GM23338 (cell line): ENCODE measurements around the gene KIF3B. TPM values are rescaled to one million over a fixed set of nuclear protein-coding genes. Genes with fewer than 3 reads are reported as not detected.

Source experiments
- ATAC-seq: fragments of 200-7000 bp; cut with Tn5 transposase; 3 replicates; pipeline ENCODE4 v1.9.1; 2020
- DNase-seq: peaks from one replicate; pipeline ENCODE4 v3.0.0-alpha.2; 2015; ENCODE audit warnings: low spot score
- H2AFZ ChIP-seq: fragments of 200-600 bp; sonication (generic); 2 replicates; pipeline ENCODE4 v1.8.0; 2016; ENCODE audit warnings: antibody characterized with exemption, mild to moderate bottlenecking, moderate library complexity
- H3F3A ChIP-seq: fragments of 200-600 bp; sonication (generic); replicated peaks from 2 replicates; pipeline ENCODE4 v1.8.0; 2017; ENCODE audit warnings: antibody characterized with exemption, mixed run types, low read depth
- H3K27ac ChIP-seq: fragments of 200-600 bp; sonication (generic); 2 replicates; pipeline ENCODE4 v1.6.1; 2016; ENCODE audit warnings: low read depth
- H3K27me3 ChIP-seq: fragments of 200-600 bp; sonication (generic); 2 replicates; pipeline ENCODE4 v1.8.0; 2016; ENCODE audit warnings: mild to moderate bottlenecking, mixed run types, moderate library complexity; ENCODE audit not compliant: insufficient read depth
- H3K36me3 ChIP-seq: fragments of 200-600 bp; sonication (generic); 2 replicates; pipeline ENCODE4 v1.8.0; 2016; ENCODE audit warnings: mild to moderate bottlenecking; ENCODE audit not compliant: insufficient read depth
- H3K4me1 ChIP-seq: fragments of 200-600 bp; sonication (generic); 2 replicates; pipeline ENCODE4 v1.8.0; 2016; ENCODE audit warnings: mild to moderate bottlenecking, moderate library complexity; ENCODE audit not compliant: insufficient read depth
- H3K4me2 ChIP-seq: fragments of 200-600 bp; sonication (generic); 2 replicates; pipeline ENCODE4 v1.7.1; 2017; ENCODE audit warnings: mixed run types
- H3K4me3 ChIP-seq: fragments of 200-600 bp; sonication (generic); 2 replicates; pipeline ENCODE4 v1.6.1; 2016; ENCODE audit warnings: mixed run types
- H3K79me2 ChIP-seq: fragments of 200-600 bp; sonication (generic); replicated peaks from 2 replicates; pipeline ENCODE4 v1.8.0; 2017; ENCODE audit warnings: mild to moderate bottlenecking; ENCODE audit not compliant: insufficient read depth
- H3K9me2 ChIP-seq: fragments of 200-600 bp; sonication (generic); 2 replicates; pipeline ENCODE4 v1.8.0; 2017; ENCODE audit not compliant: insufficient read depth
- H4K20me1 ChIP-seq: fragments of 200-600 bp; sonication (generic); replicated peaks from 2 replicates; pipeline ENCODE4 v1.8.0; 2017; ENCODE audit warnings: mild to moderate bottlenecking; ENCODE audit not compliant: insufficient read depth
- H3K27ac Mint-ChIP-seq: 2 replicates; pipeline ENCODE4 v1.8.0; 2020; ENCODE audit warnings: inconsistent platforms, mild to moderate bottlenecking, moderate library complexity, mixed read lengths
- H3K27me3 Mint-ChIP-seq: 3 replicates; pipeline ENCODE4 v1.8.0; 2022; ENCODE audit warnings: low read depth, mild to moderate bottlenecking, moderate library complexity, mixed read lengths, inconsistent platforms; ENCODE audit not compliant: insufficient read depth, poor library complexity
- H3K36me3 Mint-ChIP-seq: 3 replicates; pipeline ENCODE4 v1.8.0; 2021; ENCODE audit warnings: low read depth, mild to moderate bottlenecking, inconsistent platforms, moderate library complexity, mixed read lengths
- H3K4me1 Mint-ChIP-seq: 3 replicates; pipeline ENCODE4 v1.8.0; 2020; ENCODE audit warnings: mild to moderate bottlenecking, inconsistent platforms, mixed read lengths
- H3K4me3 Mint-ChIP-seq: 3 replicates; pipeline ENCODE4 v1.8.0; 2021; ENCODE audit warnings: moderate library complexity, mild to moderate bottlenecking, inconsistent platforms, mixed read lengths
- H3K9me3 Mint-ChIP-seq: 3 replicates; pipeline ENCODE4 v1.8.0; 2020; ENCODE audit warnings: moderate library complexity, mild to moderate bottlenecking, inconsistent platforms, mixed read lengths
- CTCF ChIP-seq, 2 experiments: fragments of 200-600 bp in 1 of 2; sonication (generic) in 1 of 2; conservative IDR thresholded peaks; 2 replicates each; pipeline versions ENCODE4 v1.5.1 to v1.6.1; 2016 to 2017; ENCODE audit warnings: antibody characterized with exemption in 2 of 2, low read depth in 2 of 2, mild to moderate bottlenecking in 2 of 2, moderate library complexity in 1 of 2
- ETS1 ChIP-seq: IDR thresholded peaks from 2 replicates; pipeline ENCODE4 v1.6.1; 2016; ENCODE audit warnings: antibody characterized with exemption
- EZH2 ChIP-seq: fragments of 200-600 bp; sonication (generic); IDR thresholded peaks from one replicate; pipeline ENCODE4 v1.8.0; 2017; ENCODE audit warnings: antibody characterized with exemption, mild to moderate bottlenecking, low read depth; ENCODE audit not compliant: unreplicated experiment
- EZH2phosphoT487 ChIP-seq: fragments of 200-600 bp; sonication (generic); IDR thresholded peaks from one replicate; pipeline ENCODE4 v1.8.1; 2018; ENCODE audit warnings: antibody characterized with exemption; ENCODE audit not compliant: unreplicated experiment
- JUNB ChIP-seq: IDR thresholded peaks from one replicate; pipeline ENCODE4 v1.6.1; 2016; ENCODE audit warnings: antibody characterized with exemption; ENCODE audit not compliant: unreplicated experiment
- NANOG ChIP-seq: IDR thresholded peaks from 2 replicates; pipeline ENCODE4 v1.6.1; 2016; ENCODE audit warnings: antibody characterized with exemption, borderline replicate concordance
- POLR2AphosphoS5 ChIP-seq: IDR thresholded peaks from 2 replicates; pipeline ENCODE4 v1.6.1; 2016; ENCODE audit warnings: antibody characterized with exemption, low read depth
- REST ChIP-seq: IDR thresholded peaks from one replicate; pipeline ENCODE4 v1.6.1; 2018; ENCODE audit warnings: antibody characterized with exemption; ENCODE audit not compliant: unreplicated experiment
- STAT1 ChIP-seq: IDR thresholded peaks from one replicate; pipeline ENCODE4 v1.6.1; 2016; ENCODE audit warnings: antibody characterized with exemption; ENCODE audit not compliant: unreplicated experiment
- ZNF331 ChIP-seq: fragments of 250-450 bp; sonication (Bioruptor Pico); IDR thresholded peaks from 2 replicates; pipeline ENCODE4 v1.5.0; 2020; ENCODE audit warnings: low read depth, mild to moderate bottlenecking, moderate library complexity
- polyA plus RNA-seq: library from polyadenylated mRNA; unstranded; fragments of >200 nt; fragmentation: Nextera tagmentation; extraction: Ambion mirVana; gene quantifications from 2 replicates; pipeline ENCODE4 v1.2.1, GENCODE V29; 2016
- total RNA-seq: library from RNA; depleted of rRNA; stranded (reverse); fragments of >200 nt; shearing (Covaris generic); gene quantifications from 2 replicates; pipeline ENCODE4 v1.2.3, GENCODE V29; 2014

The KIF3B gene
- total and polyA plus RNA-seq, 2 experiments from 2014 or later = 6.1 to 22.8 TPM

- TF ChIP-seq REST (no peak), ETS1 (no peak)
Observed at GRCh38 chr20:32364554-32365208, 87.2 kb downstream of the KIF3B start (continued).

GRCh38 chr20:32365564-32365963, 88.1 kb downstream of the KIF3B start:
- Histone ChIP-seq H4K20me1 (peaks cover 83% of the 10 kb centered on the region), H3K4me2 (no peak overlapping the region), H3F3A (no peaks in the 10 kb centered on the region; the same call in 1 of the 2 replicates), H3K4me3 (no peak overlapping the region), H3K36me3 (no peaks in the 10 kb centered on the region), H3K9me2 (no peaks in the 10 kb centered on the region), H2AFZ (no peak overlapping the region), H3K27me3 (peaks cover 48% of the 10 kb centered on the region), H3K27ac (no peak overlapping the region), H3K79me2 (peaks cover 64% of the 10 kb centered on the region), H3K4me1 (0 out of 2 replicates have a peak, but pooled peaks cover 2% of the 10 kb centered on the region)
- H3K4me3 Mint-ChIP-seq = no peak overlapping the region
- ATAC-seq = no peak
- no peak for DNase-seq
- no peak overlapping the region for H3K27ac Mint-ChIP-seq
- H3K36me3 Mint-ChIP-seq = no peaks in the 10 kb centered on the region
- no peaks in the 10 kb centered on the region for H3K9me3 Mint-ChIP-seq
- H3K27me3 Mint-ChIP-seq = peaks cover 33% of the 10 kb centered on the region
- peaks cover 6% of the 10 kb centered on the region; the same call in 2 of the 3 replicates for H3K4me1 Mint-ChIP-seq
- TF ChIP-seq JUNB = no peak
- no peak for TF ChIP-seq NANOG
- no peak for TF ChIP-seq POLR2AphosphoS5
- no peak for TF ChIP-seq CTCF (conservative IDR thresholded peaks at IDR 0.05; ENCODE audit: low read depth in 2 of 2)
- TF ChIP-seq ZNF331 (CRISPR knock-in tag) = no peak
- TF ChIP-seq EZH2phosphoT487 = no peak
- TF ChIP-seq STAT1 = no peak
- no peak for TF ChIP-seq EZH2
- TF ChIP-seq REST = no peak
